Prostate gland (tissue), 2 donors: ENCODE measurements around the gene NR5A1. TPM values are rescaled to one million over a fixed set of nuclear protein-coding genes. Genes with fewer than 3 reads are reported as not detected.

Experiments used
- DNase-seq: peaks from one replicate; pipeline ENCODE4 v3.0.0-alpha.2; 2019; ENCODE audit warnings: low spot score
- H3K27ac ChIP-seq, 2 donors: fragments of 200-600 bp; sonication (generic); 2 replicates each; pipeline ENCODE4 v1.5.1; 2017 to 2019
- H3K27me3 ChIP-seq: fragments of 200-600 bp; sonication (generic); replicated peaks from 2 replicates; pipeline ENCODE4 v1.5.1; 2019; ENCODE audit not compliant: insufficient read depth
- H3K36me3 ChIP-seq, 2 donors: fragments of 200-600 bp; sonication (generic); 1 replicate in 1 of 2; 2 replicates in 1 of 2; pipeline versions ENCODE4 v1.5.1 to v1.8.1; 2017 to 2019
- H3K4me1 ChIP-seq: fragments of 200-600 bp; sonication (generic); replicated peaks from 2 replicates; pipeline ENCODE4 v1.5.1; 2019
- H3K4me3 ChIP-seq, 2 donors: fragments of 200-600 bp; sonication (generic); 2 replicates each; pipeline ENCODE4 v1.5.1; 2017 to 2019
- H3K9me3 ChIP-seq: fragments of 200-600 bp; sonication (generic); 2 replicates; pipeline ENCODE4 v1.5.1; 2017
- CTCF ChIP-seq, 4 experiments: fragments of 200-600 bp in 2 of 4; fragments of 450-650 bp in 2 of 4; sonication (generic) in 2 of 4; IDR thresholded peaks; 1 replicate in 3 of 4; 2 replicates in 1 of 4; pipeline ENCODE4 v1.5.1; 2016 to 2019; ENCODE audit warnings: antibody characterized with exemption in 4 of 4, mild to moderate bottlenecking in 2 of 4, moderate library complexity in 2 of 4
- POLR2A ChIP-seq: fragments of 450-650 bp; IDR thresholded peaks from one replicate; pipeline ENCODE4 v1.6.1; 2016; ENCODE audit warnings: antibody characterized with exemption, mild to moderate bottlenecking
- POLR2AphosphoS5 ChIP-seq: sonication (generic); formaldehyde crosslinking; IDR thresholded peaks from one replicate; pipeline ENCODE4 v1.6.1; 2017; ENCODE audit warnings: antibody characterized with exemption
- WGBS: methylation state at CpG from one replicate; pipeline ENCODE4 v1.1.5; 2018; 5-methylcytosine and 5-hydroxymethylcytosine counted together
- intact Hi-C: fragments of 100-400 bp; cut with DNase I; formaldehyde crosslinking; loops from one replicate; pipeline ENCODE4 v1.14.2; 2022
- total RNA-seq, 2 donors: library from RNA; depleted of rRNA; stranded (reverse); fragments of >200 nt; gene quantifications; one replicate each; pipeline ENCODE4 v1.1.0, GENCODE V29; 2016

Gene NR5A1
- total RNA-seq, 2 donors from 2014 or later: 88.4 TPM; not detected in 1

- no peaks in the 10 kb centered on the region for H3K27me3 ChIP-seq
- WGBS: 83% methylated on average over 10 of the region's 10 CpGs
- DNase-seq: no peak
Observed at GRCh38 chr9:124440786-124441185, 66.4 kb downstream of the NR5A1 start.

DNA sequence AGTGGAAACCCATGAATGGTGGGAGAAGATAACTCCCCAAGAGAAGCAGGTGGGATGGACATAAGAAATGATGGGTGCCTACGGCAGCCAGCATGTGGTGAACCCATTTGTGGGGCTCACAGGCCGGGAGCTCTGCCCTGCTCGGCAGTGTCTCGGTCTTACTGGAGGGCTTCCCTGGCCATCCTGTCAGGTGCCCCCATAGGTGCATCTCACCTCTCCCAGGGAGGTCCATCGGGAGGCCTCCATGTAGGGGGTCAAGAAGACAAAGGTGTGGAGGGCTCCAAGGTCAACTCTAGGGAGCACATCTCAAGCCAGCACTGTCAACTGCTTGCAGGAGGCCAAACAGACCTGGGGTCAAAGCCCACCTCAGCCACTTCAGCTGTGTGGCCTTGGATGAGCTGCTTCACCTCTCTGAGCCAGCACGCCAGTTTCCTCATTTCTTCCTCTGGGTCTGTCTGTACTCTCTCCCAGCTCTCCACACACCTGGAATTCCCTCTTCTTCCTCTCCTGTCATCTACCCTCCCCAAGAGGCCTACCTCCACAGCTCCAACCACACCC lies 67.4 kb downstream of the NR5A1 start:
- 95% methylated on average over 6 of the region's 6 CpGs for WGBS
- Histone ChIP-seq H3K4me3 (no peak overlapping the region), H3K27ac (no peak overlapping the region), H3K9me3 (no peaks in the 10 kb centered on the region), H3K4me1 (no peaks in the 10 kb centered on the region), H3K27me3 (no peaks in the 10 kb centered on the region), H3K36me3 (no peaks in the 10 kb centered on the region)
- no peak for TF ChIP-seq CTCF (IDR thresholded peaks at IDR 0.05)
- intact Hi-C loops: no loop called here
- DNase-seq: no peak

More at GRCh38 chr9:124440786-124441185, 66.4 kb downstream of the NR5A1 start:
- intact Hi-C loops: no loop called here
- Histone ChIP-seq H3K4me3 (no peak overlapping the region), H3K4me1 (no peaks in the 10 kb centered on the region), H3K27ac (no peak overlapping the region), H3K9me3 (no peaks in the 10 kb centered on the region), H3K36me3 (no peaks in the 10 kb centered on the region)
- TF ChIP-seq POLR2AphosphoS5 (no peak), CTCF (IDR thresholded peaks at IDR 0.05) (no peak), POLR2A (no peak)

DNA sequence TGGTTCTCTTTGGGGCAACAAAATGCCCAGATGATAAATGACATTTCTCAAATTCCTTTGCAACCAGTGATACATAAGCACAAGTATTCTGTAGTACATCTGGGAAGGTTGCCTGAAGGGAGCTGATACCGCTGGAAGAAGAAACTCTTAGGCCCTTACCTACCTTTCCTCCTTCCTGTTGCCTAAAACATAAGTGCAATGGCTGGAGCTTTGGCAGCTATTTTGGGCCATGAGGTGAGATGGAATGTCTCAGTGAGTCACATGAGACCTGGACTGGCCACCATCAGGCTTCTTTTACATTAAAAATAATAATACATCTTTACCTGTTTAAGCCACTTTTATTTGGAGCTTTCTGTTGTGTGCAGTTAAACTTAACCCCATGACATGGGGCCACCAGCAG lies 68.1 kb downstream of the NR5A1 start:
- 96% methylated on average over 1 of the region's 1 CpG for WGBS
- Histone ChIP-seq H3K27me3 (no peaks in the 10 kb centered on the region), H3K4me1 (no peaks in the 10 kb centered on the region), H3K9me3 (no peaks in the 10 kb centered on the region), H3K36me3 (no peaks in the 10 kb centered on the region), H3K27ac (no peak overlapping the region), H3K4me3 (no peak overlapping the region)
- intact Hi-C loops: no loop called here
- no peak for DNase-seq
- TF ChIP-seq POLR2AphosphoS5 (no peak), POLR2A (no peak), CTCF (IDR thresholded peaks at IDR 0.05) (no peak)

- no peaks in the 10 kb centered on the region for H3K4me1 ChIP-seq
- no peak overlapping the region for H3K27ac ChIP-seq
- no peaks in the 10 kb centered on the region for H3K27me3 ChIP-seq
- no peaks in the 10 kb centered on the region for H3K9me3 ChIP-seq
- 90% methylated on average over 9 of the region's 9 CpGs for WGBS
- intact Hi-C loops: no loop called here
- TF ChIP-seq POLR2AphosphoS5 (no peak), POLR2A (no peak), CTCF (IDR thresholded peaks at IDR 0.05) (no peak)
- DNase-seq: no peak
- H3K36me3 ChIP-seq: no peaks in the 10 kb centered on the region
- no peak overlapping the region for H3K4me3 ChIP-seq
Observed at GRCh38 chr9:124438091-124438490, 69.1 kb downstream of the NR5A1 start.

GRCh38 chr9:124437086-124437485 lies 70.1 kb downstream of the NR5A1 start:
- intact Hi-C loops: no loop called here
- Histone ChIP-seq H3K4me1 (no peaks in the 10 kb centered on the region), H3K27me3 (no peaks in the 10 kb centered on the region), H3K27ac (no peak overlapping the region), H3K4me3 (no peak overlapping the region), H3K36me3 (no peaks in the 10 kb centered on the region), H3K9me3 (no peaks in the 10 kb centered on the region)
- no peak for TF ChIP-seq CTCF (IDR thresholded peaks at IDR 0.05)
- TF ChIP-seq POLR2A: no peak
- no peak for TF ChIP-seq POLR2AphosphoS5
- DNase-seq: no peak
- 100% methylated on average over 3 of the region's 3 CpGs for WGBS
